Raji (cell line): ENCODE measurements around the gene SUSD5.

Experiments used
- POLR2A ChIP-seq: IDR thresholded peaks from 2 replicates; pipeline ENCODE4 v1.6.1; 2011; ENCODE audit warnings: low read depth, low read length, control low read depth; ENCODE audit not compliant: insufficient read depth

Gene SUSD5

DNA sequence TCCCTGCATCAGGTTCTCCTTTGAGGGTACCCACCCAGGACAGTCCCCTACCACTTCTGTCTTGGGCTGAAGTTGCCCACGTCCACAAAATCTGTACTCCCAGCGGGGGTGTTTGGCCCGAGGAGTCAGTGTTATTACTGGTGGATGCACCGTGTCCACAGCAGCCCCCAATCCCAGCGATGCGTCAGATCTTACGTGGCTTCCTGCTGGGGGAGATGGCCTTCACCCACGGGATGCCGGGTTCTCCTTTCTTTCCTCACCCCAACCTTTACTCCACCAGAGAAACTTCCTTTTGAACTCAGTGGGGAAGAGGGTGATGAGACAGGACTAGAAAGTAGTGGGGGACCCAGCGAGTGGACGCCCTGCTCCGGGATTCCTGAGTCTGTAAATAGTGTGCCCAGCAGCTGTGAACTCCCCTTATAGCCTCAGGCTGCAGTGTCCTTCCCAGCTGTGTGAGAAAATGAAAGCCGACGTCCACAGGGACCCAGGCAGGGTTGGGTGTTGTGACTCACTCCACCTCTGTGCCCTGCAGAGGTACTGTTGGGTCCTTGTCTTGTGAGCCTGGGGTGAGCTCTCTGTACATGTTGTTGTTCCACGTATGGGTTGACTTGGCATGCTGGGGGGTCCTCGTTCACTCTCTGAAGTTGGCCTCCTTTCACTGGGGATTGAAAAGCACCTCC lies 73.2 kb downstream of the SUSD5 start:
- TF ChIP-seq POLR2A, result no peak

DNA sequence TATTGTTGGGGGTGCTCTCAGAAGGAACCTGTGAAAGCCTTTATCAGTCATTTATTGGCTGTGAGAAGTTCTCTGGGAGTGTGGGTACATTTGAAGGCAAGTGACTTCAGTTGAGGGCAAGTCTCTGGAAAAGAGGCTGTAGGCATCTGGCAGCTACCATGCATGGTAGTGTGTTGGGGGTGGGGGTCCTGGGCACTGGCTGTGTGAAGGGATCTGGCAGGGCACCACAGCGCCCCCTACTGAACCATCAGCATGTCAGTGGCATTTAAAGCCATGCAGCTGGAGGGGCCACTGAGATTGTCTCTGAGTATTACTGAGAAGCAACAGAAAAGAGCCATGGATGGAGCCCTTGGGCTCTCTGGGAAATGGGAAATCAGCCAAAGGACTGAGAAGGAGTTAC lies 74.2 kb downstream of the SUSD5 start:
- no peak for TF ChIP-seq POLR2A

DNA sequence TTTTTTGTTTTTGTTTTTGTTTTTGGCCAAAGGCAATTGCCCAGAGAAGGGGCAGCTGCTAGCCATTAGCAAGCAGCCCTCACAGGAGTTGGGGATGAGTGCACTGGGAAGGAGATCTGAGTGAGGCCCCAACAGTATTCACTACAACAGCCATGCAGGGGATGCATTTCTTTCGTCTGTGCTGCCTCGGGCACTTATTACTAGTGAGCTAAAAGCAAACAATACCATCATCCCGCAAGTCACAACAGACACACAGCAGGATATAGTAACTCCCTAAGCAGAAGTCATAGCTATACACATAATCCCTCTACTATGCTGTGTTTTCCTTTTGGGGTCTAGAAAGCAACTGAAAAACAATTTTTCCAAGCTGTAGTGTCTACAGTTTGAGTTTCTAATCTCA lies 77.6 kb downstream of the SUSD5 start:
- TF ChIP-seq POLR2A, result no peak

DNA sequence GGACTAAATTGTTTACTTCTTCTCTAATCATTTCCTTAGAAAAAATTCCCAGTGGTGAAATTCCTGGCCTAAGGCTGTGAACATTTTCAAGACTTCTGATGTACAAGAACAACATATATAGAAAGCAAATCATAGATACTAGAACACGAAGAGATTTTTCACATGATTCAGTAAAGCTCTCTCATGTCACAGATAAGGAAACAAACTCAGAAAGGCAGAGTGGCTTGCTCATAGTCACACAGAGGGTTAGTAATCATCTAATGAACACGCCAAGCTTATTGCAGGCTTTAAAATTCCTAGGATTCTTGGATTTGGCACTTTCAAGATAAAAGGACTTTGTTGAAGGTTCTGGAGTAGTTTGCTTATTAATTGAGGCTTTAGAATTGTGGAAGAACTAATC lies 78.6 kb downstream of the SUSD5 start:
- no peak for TF ChIP-seq POLR2A

- TF ChIP-seq POLR2A, result no peak
Measured at GRCh38 chr3:33137691-33138090, 80.9 kb downstream of the SUSD5 start.

- TF ChIP-seq POLR2A, result no peak
Measured at GRCh38 chr3:33134026-33134625, 84.5 kb downstream of the SUSD5 start.

- no peak for TF ChIP-seq POLR2A
Measured at GRCh38 chr3:33132019-33132360, 86.6 kb downstream of the SUSD5 start.

DNA sequence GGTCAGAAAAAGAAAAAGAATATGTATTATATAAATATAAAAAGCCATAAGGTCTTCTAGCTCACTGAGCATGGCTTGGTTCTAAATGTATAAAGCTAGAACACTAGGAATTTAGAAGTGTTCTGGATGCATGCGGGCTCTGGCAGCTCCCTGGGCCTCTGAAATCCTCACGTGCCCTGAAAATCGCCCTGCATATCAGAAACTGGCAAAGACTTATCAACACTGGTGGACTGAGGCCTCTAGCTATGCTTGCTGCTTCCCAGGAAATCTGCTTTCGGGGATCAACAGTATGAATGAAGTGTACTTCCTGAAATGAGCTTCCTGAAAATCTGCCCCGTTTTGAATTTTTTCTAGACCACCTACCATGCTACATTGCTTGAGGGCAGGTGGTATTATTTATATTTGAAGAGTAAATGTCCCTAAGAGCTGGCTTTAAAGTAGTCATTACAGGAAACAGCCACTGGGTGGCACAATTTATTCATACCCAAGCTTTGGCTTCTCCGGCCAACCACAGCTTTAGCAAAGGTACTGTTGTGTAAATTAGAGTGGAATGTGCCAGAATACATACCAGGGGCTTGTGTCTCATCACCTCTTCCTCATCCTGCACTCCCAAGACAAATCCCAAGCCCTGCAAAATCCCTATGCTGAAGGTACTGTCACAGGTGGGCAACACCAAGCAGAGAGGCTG lies 87.1 kb downstream of the SUSD5 start:
- TF ChIP-seq POLR2A, result no peak

- no peak for TF ChIP-seq POLR2A
Measured at GRCh38 chr3:33130144-33130543, 88.5 kb downstream of the SUSD5 start.

GRCh38 chr3:33128706-33129105 lies 89.9 kb downstream of the SUSD5 start:
- TF ChIP-seq POLR2A, result no peak

DNA sequence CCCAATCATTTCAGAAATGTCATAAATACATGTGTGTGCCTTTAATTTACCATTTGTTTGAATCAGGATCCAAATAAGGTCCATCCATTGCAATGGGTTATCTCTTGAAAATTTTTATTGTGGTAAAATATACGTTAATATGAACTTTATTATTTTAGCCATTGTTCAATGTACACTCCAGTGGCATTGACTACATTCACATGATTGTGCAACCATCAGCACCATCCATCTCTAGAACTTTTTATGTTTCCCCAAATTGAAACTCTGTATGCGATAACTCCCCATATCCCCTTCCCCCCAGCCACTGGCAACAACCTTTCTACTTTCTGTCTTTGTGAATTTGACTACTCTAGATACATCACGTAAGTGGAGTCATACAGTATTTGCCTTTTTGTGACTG lies 92.8 kb downstream of the SUSD5 start:
- no peak for TF ChIP-seq POLR2A

GRCh38 chr3:33124638-33125037 lies 94.0 kb downstream of the SUSD5 start:
- no peak for TF ChIP-seq POLR2A

DNA sequence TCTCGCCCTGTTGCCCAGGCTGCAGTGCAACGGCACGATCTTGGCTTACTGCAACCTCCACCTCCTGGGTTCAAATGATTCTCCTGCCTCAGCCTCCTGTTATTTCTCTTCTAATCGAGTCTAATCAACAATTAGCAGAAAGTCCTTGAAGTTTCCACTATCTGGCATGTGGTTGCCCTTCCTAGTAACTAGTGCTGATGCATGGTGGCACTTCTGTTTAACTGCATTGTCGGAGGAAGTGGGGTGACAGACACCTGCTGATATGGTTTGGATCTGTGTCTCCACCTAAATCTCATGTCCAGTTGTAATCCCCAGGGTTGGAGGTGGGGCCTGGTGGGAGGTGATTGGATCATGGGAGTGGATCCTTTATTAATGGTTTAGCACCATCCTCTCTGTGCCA lies 95.6 kb downstream of the SUSD5 start:
- TF ChIP-seq POLR2A, result no peak

- TF ChIP-seq POLR2A, result no peak
Measured at GRCh38 chr3:33119891-33120290, 98.7 kb downstream of the SUSD5 start.

GRCh38 chr3:33117461-33117860 lies 101.1 kb downstream of the SUSD5 start:
- TF ChIP-seq POLR2A, result no peak

DNA sequence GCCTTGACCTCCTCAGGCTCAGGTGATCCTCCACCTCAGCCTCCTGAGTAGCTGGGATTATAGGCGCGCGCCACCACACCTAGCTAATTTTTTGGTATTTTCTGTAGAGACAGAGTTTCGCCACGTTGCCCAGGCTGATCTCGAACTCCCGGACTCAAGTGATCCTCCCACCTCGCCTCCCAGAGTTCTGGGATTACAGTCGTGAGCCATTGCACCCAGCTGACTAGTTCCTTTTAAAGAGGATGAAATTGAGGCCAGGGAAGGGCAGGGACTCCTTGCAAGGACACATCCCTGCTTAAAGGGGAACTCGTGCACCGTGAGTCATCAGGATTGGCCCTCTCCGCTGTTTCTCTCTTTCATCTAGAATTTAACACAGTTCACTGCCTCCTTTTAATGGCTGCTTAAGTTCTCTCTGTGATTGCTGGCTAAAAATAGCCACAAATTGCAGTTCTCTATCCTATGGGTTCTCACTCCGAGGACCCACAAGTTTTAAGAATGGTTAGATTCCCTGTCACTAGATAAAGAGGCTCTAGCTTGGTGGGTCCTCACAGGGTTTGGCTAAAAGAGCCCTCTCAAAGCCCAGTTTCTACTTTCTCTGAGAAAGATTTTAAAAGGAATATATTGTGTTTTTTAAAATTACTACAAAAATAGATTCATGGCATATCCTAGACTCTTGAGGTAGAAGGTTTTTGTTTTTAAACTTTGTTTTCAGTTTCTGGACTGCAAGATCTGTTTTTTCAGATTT lies 103.4 kb downstream of the SUSD5 start:
- no peak for TF ChIP-seq POLR2A
